Measurements from ENCODE around the gene GLRX2. TPM values are rescaled to one million over a fixed set of nuclear protein-coding genes. Genes with fewer than 3 reads are reported as not detected.

Gene GLRX2
- total RNA-seq, 4 donors from 2014 or later = 5.6 to 11.0 (median 8.1) TPM

DNA sequence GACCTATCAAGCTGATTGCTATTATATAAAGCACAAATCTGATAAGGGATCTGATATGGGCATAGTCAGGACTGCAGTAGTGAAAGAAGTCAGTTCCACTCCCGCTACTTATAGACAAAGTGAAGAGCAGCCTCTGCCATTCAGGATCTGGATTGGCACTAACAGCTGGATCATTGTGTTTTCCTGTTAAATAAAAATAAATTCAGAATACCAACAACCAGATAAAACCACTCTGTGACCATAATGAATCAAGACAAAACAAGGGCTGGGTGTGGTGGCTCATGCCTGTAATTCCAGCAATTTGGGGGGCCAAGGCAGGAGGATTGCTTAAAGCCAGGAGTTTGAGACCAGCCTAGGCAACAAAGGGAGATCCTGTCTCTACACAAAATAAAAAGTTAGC lies 5.0 kb upstream of the GLRX2 start:
- intact Hi-C loops (cut with DNase I; ENCODE audit: low total_unique reads) = no loop called here
- 94 to 96% methylated on average over 1 of the region's 1 CpG for WGBS, 2 donors
- no peak for TF ChIP-seq POLR2A (IDR thresholded peaks at IDR 0.05)
- no peak for DNase-seq (ENCODE audit: low spot score in 2 of 2)
- H3K4me3 ChIP-seq (ENCODE audit: low read depth, poor library complexity, severe bottlenecking) = no peak overlapping the region

DNA sequence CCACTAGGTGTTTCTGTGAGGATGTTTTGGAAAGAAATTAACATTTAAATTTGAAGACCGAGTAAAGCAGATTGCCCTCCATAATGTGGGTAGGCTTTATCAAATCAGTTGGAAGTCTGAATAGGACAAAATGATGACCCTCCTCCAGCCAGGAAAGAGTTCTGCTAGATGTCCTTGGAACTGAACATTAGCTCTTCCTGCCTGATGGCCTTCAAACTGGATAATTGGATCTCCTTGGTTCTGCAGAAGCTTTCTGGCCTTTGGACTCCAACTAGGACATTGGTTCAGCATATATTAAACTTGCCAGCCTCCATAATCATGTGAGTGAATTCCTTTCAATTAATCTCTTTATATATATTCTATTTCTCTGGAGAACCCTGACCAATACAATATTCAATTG lies 4.4 kb upstream of the GLRX2 start:
- H3K4me3 ChIP-seq (ENCODE audit: low read depth, poor library complexity, severe bottlenecking) = no peak overlapping the region
- TF ChIP-seq, protein P1, sequence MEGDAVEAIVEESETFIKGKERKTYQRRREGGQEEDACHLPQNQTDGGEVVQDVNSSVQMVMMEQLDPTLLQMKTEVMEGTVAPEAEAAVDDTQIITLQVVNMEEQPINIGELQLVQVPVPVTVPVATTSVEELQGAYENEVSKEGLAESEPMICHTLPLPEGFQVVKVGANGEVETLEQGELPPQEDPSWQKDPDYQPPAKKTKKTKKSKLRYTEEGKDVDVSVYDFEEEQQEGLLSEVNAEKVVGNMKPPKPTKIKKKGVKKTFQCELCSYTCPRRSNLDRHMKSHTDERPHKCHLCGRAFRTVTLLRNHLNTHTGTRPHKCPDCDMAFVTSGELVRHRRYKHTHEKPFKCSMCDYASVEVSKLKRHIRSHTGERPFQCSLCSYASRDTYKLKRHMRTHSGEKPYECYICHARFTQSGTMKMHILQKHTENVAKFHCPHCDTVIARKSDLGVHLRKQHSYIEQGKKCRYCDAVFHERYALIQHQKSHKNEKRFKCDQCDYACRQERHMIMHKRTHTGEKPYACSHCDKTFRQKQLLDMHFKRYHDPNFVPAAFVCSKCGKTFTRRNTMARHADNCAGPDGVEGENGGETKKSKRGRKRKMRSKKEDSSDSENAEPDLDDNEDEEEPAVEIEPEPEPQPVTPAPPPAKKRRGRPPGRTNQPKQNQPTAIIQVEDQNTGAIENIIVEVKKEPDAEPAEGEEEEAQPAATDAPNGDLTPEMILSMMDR (IDR thresholded peaks at IDR 0.05) = no peak
- no peak for TF ChIP-seq POLR2A (IDR thresholded peaks at IDR 0.05)
- WGBS, 2 donors = 97 to 100% methylated on average over 1 of the region's 1 CpG
- intact Hi-C loops (cut with DNase I; ENCODE audit: low total_unique reads) = no loop called here
- no peak for DNase-seq (ENCODE audit: low spot score in 2 of 2)

DNA sequence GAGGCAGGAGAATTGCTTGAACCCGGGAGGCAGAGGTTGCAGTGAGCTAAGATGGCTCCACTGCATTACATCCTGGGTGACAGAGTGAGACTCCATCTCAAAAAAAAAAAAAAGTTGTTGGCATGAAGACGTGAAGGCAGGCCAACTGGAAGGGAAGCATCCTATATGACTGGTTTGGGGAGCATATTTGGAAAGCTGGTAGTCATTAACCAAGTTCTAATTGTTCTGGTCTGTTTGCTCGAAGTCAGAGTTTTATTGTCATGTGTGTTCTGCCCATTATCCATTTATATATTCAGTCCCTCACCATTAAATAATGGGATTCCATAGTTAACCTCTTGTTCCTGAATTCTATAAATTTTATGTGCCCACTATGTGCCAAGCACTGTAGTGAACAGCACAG lies 3.3 kb upstream of the GLRX2 start:
- H3K4me3 ChIP-seq (ENCODE audit: low read depth, poor library complexity, severe bottlenecking) = no peak overlapping the region
- no peak for TF ChIP-seq POLR2A (IDR thresholded peaks at IDR 0.05)
- TF ChIP-seq, protein P1 (IDR thresholded peaks at IDR 0.05) = no peak
- WGBS, 2 donors = 57 to 63% methylated on average over 3 of the region's 3 CpGs
- intact Hi-C loops (cut with DNase I; ENCODE audit: low total_unique reads) = no loop called here
- DNase-seq (ENCODE audit: low spot score in 2 of 2) = no peak

DNA sequence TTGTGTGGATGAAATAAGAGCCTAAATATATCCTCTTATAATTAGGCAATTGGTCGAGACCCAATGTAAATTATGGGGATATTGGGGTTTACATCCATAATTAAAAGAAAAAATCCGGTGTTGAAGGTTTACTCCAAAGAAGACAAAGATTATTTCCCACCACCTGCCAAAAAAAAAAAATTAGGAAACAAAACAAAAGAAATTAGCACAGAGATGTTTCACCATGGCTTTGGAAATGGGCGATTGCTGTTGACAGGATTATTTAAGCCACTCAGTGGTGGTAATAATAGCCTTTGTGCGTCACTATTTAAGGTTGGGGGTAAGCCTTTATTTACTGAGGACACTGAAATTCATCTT lies 585 bp upstream of the GLRX2 start:
- DNase-seq (ENCODE audit: low spot score in 2 of 2) = no peak
- peak overlapping the region; percentile 85 for H3K4me3 ChIP-seq (ENCODE audit: low read depth, poor library complexity, severe bottlenecking)
- intact Hi-C loops (cut with DNase I; ENCODE audit: low total_unique reads) = no loop called here
- WGBS, 2 donors = 28 to 31% methylated on average over 4 of the region's 4 CpGs
- TF ChIP-seq, protein P1 (IDR thresholded peaks at IDR 0.05) = no peak
- TF ChIP-seq POLR2A (IDR thresholded peaks at IDR 0.05) = no peak

DNA sequence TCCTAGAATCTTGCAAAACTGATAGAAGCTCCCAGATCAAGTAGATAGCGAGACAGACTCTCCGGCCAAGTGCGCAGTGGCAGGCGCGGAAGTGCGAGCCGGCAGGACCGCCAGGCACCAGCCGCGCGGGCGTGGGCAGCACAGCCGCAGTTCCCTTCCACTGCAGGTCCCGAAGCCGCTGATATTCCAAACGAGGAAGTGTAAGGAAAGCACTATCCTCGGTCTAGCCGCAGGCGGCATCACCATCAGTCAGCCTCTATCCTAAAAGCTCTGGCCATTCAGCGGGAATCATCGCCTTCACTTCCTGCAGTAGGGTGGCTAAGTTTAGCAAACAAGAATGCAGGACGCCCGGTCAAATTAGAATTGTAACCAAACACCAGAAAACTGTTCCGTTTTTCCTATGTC lies 710 bp downstream of the GLRX2 start:
- intact Hi-C loops (cut with DNase I; ENCODE audit: low total_unique reads) = no loop called here
- TF ChIP-seq POLR2A (IDR thresholded peaks at IDR 0.05) = no peak
- TF ChIP-seq, protein P1 (IDR thresholded peaks at IDR 0.05) = no peak
- peak; percentile 46 to 89 for DNase-seq (ENCODE audit: low spot score in 2 of 2)
- peak overlapping the region; percentile 85 for H3K4me3 ChIP-seq (ENCODE audit: low read depth, poor library complexity, severe bottlenecking)
- WGBS, 2 donors = 0% methylated on average over 24 of the region's 24 CpGs

DNA sequence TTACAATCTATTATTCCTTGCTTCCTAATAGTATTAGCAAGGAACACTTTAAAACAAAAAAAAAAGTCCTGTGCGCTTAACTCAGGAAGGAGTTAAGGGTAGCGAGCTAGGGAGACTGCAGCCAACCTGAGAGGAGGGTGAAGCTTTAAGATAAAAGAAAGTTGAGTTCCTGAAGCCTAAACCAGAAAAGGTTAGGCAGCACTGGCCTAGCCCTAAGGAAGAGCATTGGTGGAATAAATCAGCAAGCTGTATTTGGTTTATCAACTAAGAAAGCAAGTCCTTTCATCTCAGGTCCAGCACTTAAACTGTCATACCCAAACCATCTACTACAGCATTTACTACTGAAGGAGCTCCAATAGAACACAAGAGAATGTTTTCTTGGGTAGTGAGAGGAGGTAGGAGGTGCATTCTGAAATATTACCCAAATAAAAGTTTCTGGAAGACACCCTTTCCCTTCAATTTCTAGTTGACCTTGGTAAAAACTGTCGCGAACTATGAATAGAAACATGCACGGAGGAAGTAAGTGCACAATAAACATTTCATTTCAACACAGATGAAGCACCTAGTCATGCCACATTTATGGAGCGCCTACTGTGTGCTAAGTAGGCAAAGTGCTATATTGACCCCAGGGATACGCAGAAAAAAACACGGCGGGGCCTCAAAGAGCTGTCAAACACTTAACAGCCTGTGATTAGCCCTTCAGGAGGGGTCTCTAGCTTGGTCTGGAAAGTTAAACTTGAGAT lies 1.3 kb downstream of the GLRX2 start:
- intact Hi-C loops (cut with DNase I; ENCODE audit: low total_unique reads) = no loop called here
- 27 to 29% methylated on average over 9 of the region's 9 CpGs for WGBS, 2 donors
- H3K4me3 ChIP-seq (ENCODE audit: low read depth, poor library complexity, severe bottlenecking) = peak overlapping the region; percentile 85
- TF ChIP-seq, protein P1 (IDR thresholded peaks at IDR 0.05) = no peak
- no peak for TF ChIP-seq POLR2A (IDR thresholded peaks at IDR 0.05)
- DNase-seq (ENCODE audit: low spot score in 2 of 2) = no peak
